HG02798 (cell line): ENCODE results near the gene ZXDC.

ENCODE experiments used
- ATAC-seq: cut with Tn5 transposase; IDR thresholded peaks from one replicate; pipeline ENCODE4 v1.9.1; 2021; ENCODE audit warnings: mild to moderate bottlenecking; ENCODE audit not compliant: unreplicated experiment, poor library complexity

The ZXDC gene

DNA sequence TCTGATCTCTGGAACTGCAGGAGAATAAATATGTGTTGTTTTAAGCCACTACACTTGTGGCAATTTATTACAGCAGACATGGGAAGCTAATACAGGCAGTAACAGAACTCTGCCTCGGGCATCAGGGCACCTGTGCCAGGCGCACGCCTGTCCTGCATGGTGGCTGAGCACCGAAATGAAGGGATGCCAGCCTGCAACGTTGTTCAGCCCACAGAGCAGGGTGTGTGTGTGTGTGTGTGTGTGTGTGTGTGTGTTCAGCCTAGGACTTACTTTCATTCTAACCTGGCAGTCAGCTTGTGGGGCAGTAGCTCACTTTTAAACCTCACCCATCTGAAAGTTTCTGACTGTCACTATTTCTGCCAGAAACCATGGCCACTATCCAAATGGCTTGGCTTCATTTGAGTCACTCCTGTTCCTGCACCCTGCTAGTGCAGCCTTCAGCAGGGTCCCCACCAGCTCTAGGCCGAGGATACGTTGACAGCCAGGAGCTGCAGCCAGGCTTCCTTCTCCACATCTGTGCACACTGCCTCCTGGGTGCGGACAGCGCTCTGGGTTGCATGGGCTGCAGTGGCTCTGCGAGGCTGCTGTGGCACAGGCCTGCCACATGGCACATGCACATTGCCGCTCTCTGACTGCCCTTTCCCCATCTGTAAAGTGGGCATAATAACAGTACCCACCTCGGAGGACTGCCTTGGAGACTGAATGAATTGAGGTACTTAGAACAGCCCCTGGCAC is 37.4 kb upstream of the ZXDC start:
- ATAC-seq, result no peak

GRCh38 chr3:126512026-126512425 is 36.3 kb upstream of the ZXDC start:
- ATAC-seq, result no peak

GRCh38 chr3:126511291-126511690 is 35.6 kb upstream of the ZXDC start:
- no peak for ATAC-seq

DNA sequence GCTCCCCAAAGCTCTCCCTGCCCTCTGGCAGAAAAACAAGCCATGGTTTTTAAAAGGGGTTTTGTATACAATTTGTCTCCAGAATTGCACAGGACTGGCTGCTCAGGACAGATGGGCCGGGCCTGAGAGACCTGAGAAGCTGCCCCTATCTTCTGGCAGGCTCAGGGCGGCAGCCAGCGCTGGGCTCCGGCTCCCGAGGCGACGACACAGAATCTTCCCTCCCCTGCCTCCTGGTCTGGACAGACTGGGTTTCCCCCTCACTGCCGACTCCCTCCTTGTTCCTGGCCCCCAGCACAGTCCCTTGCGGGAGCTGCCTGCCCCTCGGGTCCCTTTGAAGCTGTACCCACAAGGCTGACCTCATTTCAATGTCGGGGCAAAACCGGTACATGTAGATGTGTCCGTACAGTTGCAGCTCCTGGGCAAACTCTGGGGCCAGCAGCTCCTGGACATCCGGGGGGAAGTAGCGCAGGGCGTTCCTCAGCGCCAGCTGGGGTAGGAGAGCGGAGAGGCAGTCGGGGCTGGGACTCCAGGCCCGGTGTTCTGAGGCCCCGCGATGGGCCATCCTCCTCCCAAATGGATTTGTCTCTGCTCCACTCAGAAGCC is 34.7 kb upstream of the ZXDC start:
- no peak for ATAC-seq

GRCh38 chr3:126509597-126510307 is 34.1 kb upstream of the ZXDC start:
- no peak for ATAC-seq

- ATAC-seq, result no peak
Measured at GRCh38 chr3:126508564-126508964, 32.9 kb upstream of the ZXDC start.

GRCh38 chr3:126507886-126508285 is 32.2 kb upstream of the ZXDC start:
- no peak for ATAC-seq

DNA sequence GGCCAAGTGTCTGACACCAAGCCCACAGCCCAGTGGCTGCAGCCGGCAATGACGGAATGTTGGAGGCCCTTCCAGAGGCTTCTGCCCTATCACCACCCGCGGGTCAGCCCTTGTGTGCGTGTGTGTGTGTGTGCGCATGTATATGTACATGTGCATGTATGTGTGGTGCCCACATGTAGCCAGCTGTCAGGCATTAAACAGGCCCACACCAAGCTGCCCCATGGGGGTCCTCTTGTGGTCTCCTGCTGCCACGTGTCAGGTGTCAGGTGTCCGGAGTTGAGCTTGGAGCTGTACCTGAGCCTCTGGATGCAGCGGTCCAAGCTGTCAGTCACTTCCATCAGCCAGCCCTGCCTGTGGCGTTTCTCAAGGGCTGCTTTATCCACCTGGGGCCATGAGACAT is 28.0 kb upstream of the ZXDC start:
- no peak for ATAC-seq

- no peak for ATAC-seq
Measured at GRCh38 chr3:126502656-126503055, 27.0 kb upstream of the ZXDC start.

- no peak for ATAC-seq
Measured at GRCh38 chr3:126501736-126502135, 26.0 kb upstream of the ZXDC start.

DNA sequence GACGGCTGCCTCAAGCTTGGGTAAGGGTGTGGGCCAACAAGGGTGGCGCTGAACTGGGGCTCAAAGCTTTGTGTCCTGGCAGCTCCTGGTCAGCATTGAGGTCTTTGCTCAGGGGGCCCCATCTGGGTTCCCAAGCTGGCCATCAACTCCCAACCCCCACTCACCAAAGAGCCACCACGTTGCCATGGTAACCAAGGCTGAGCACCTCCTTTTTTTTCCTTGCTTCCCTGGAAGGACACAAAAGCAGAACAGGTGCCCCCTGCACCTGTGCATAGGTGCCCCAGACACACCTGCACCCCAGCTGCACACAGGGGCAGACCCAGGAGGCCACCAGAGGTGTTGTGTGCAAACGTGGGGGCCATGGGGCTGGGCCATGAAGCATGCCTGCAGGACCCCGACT is 25.4 kb upstream of the ZXDC start:
- no peak for ATAC-seq

- no peak for ATAC-seq
Measured at GRCh38 chr3:126500016-126500415, 24.3 kb upstream of the ZXDC start.

GRCh38 chr3:126499401-126499800 is 23.7 kb upstream of the ZXDC start:
- no peak for ATAC-seq

DNA sequence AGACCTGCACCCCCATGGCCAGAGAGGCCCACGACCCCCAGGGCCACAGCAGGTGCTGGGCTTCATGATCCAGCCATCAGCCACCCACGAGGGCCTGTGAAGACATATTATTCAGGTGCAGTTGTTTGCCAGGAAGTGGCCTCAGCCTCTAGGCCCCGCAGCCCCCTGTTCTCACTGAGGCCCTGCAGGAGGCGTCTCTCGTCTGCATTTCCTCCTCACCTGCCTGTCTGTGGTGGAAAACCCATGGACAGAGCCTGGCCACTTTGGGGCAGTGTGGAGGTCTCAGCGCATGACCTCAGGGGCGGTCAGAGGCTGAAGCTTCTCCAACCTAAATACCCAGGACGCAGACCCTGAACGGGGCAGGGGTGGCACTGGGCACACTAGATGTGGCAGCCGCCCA is 23.2 kb upstream of the ZXDC start:
- no peak for ATAC-seq

- ATAC-seq, result no peak
Measured at GRCh38 chr3:126498461-126498860, 22.8 kb upstream of the ZXDC start.

GRCh38 chr3:126497956-126498355 is 22.3 kb upstream of the ZXDC start:
- ATAC-seq, result no peak

DNA sequence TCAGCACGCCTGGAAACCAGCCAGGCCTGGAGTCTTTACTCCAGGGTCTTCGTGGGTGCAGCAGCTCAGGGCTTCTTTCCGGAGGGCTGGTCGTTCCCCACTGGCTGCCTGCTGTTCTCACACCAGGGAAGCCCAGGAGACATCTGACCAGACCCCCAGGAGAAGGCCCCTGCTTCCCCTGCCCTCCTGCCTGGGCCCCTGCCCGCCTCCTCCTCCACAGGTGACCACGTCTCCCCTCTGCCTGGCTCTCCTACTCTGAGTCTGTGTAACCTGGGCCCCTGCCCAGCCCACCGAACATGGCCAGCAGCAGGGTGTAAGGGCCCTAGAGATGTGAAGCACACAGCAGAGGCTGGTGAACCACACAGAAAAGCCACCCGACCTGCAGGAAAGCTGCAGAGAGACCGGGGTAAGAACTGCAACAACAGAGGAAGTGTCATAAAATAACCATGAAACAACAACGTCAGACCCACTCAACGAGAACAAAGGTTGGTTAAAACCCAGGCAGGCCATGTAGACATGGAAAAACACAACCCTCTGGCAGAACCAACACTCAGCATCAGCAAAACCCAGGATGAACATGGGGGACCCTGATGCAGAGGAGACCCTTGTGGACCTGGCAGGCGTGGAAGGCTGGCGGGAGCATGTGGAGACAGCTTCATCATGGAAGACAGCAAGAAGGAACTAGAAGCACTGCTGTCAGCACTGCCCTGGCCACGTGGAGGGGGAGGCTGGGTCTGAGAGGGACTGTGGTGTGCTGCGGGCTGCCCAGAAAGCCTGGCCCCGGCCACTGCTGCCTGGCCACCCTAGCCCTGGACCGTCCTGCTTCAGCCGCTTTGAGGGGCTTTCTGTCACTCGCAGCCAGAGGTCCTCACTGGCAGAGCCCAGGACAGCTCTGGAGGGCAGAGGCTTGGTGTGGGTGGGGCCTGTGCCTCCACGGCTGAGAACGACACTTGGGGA is 21.5 kb upstream of the ZXDC start:
- ATAC-seq, result no peak

DNA sequence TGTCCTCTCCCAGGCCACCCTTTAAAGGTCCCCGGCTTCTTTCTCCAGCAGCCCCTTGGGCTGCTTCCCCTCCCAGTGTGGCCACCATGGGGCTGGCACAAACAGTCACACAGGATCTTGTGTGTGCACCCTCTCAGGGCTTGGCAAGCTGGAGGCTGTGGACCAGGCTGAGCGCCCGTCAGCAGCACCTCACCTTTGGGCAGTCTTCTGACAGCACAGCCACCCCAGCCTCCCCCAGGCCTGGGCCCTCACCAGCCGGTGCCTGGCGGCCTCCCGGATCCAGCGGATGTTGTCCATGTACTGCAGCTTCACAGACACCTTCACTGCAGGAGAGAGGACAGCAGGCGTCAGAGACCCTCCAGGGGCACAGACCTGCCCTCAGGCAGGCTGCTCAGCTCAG is 20.1 kb upstream of the ZXDC start:
- no peak for ATAC-seq

- no peak for ATAC-seq
Measured at GRCh38 chr3:126494970-126495230, 19.2 kb upstream of the ZXDC start.

DNA sequence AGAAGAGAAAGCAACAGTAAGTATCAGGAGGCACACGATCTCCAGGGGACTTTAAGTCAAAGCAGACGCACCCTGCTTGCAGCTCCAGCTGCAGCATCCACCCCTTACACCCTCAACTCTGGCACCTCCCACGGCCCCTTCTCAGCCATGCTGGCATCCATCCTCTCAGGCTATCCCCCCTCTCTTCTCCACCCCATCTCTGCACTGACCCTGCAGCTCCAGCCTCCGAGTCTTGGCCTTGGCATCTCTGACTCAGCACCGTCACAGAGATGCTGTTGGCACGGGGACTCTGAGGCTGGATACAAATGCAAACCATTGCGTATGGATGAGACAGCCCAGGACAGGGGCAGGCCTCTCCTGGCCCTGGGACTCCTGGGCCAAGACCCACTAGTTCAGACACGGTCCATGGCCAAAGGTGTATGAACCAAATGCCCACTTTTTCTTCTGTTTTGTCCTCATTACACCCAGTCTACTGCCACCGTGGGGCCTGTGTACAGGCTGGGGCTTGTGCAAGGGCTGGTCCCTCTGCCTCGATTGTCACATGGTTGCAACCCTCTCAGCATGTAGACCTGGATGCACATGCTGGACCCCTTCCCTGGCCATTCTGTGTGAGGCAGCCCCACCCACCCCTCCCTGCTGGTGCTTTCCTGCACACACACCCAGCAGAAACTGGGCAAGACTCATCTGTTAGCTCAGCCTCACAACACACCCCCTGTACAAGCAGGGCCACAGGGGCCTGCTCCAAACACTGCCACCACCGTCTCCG is 18.7 kb upstream of the ZXDC start:
- ATAC-seq, result no peak
